Mesenchymal stem cell (in vitro differentiated cells and primary cell): ENCODE data around the gene FAM135A.
"Not testable (repeated sequence)": the region's sequence is repeated elsewhere in the genome, so short reads cannot be mapped to it uniquely, and the experiment has no call there.

ENCODE experiments used
- DNase-seq: peaks from one replicate; pipeline ENCODE4 v3.0.0-alpha.2; 2013
- H2AFZ ChIP-seq: one replicate; pipeline ENCODE4 v1.6.1; 2013; ENCODE audit warnings: low read depth, mild to moderate bottlenecking, control low read depth, inconsistent platforms, low read length, moderate library complexity
- H2AK5ac ChIP-seq: 2 replicates; pipeline ENCODE4 v1.6.1; 2013; ENCODE audit warnings: low read length, moderate library complexity, mild to moderate bottlenecking, inconsistent platforms; ENCODE audit not compliant: severe bottlenecking
- H2BK120ac ChIP-seq: one replicate; pipeline ENCODE4 v1.6.1; 2013; ENCODE audit warnings: low read depth, mild to moderate bottlenecking, inconsistent platforms, low read length, moderate library complexity
- H2BK12ac ChIP-seq, 2 experiments: one replicate each; pipeline ENCODE4 v1.6.1; 2013; ENCODE audit warnings: inconsistent platforms in 2 of 2, low read length in 2 of 2, mild to moderate bottlenecking in 2 of 2, moderate library complexity in 2 of 2, control low read depth in 1 of 2
- H2BK15ac ChIP-seq: one replicate; pipeline ENCODE4 v1.6.1; 2013; ENCODE audit warnings: mild to moderate bottlenecking, low read depth, inconsistent platforms; ENCODE audit not compliant: poor library complexity, severe bottlenecking
- H2BK5ac ChIP-seq: 2 replicates; pipeline ENCODE4 v1.6.1; 2013; ENCODE audit warnings: low read depth, mild to moderate bottlenecking, low read length, control low read depth, inconsistent platforms; ENCODE audit not compliant: poor library complexity, severe bottlenecking
- H3K14ac ChIP-seq, 2 experiments: one replicate each; pipeline ENCODE4 v1.6.1; 2013; ENCODE audit warnings: inconsistent platforms in 2 of 2, low read length in 2 of 2, control low read depth in 1 of 2, mild to moderate bottlenecking in 1 of 2, moderate library complexity in 1 of 2
- H3K18ac ChIP-seq, 2 experiments: one replicate each; pipeline ENCODE4 v1.6.1; 2013; ENCODE audit warnings: inconsistent platforms in 2 of 2, low read length in 2 of 2, control low read depth in 1 of 2, low read depth in 1 of 2, mild to moderate bottlenecking in 1 of 2
- H3K23ac ChIP-seq, 2 experiments: one replicate each; pipeline ENCODE4 v1.6.1; 2013; ENCODE audit warnings: inconsistent platforms in 2 of 2, low read length in 2 of 2, mild to moderate bottlenecking in 2 of 2, moderate library complexity in 2 of 2, control low read depth in 1 of 2
- H3K27ac ChIP-seq: 2 replicates; pipeline ENCODE4 v1.5.1; 2013; ENCODE audit warnings: mild to moderate bottlenecking, moderate library complexity, low read length, control low read depth, inconsistent platforms; ENCODE audit not compliant: poor library complexity, severe bottlenecking
- H3K27me3 ChIP-seq, 2 experiments: 2 replicates each; pipeline versions ENCODE4 v1.6.1 to v1.7.0; 2013; ENCODE audit warnings: low read length in 2 of 2, mild to moderate bottlenecking in 2 of 2, moderate library complexity in 2 of 2, control low read depth in 1 of 2, inconsistent platforms in 1 of 2; ENCODE audit not compliant: control insufficient read depth in 1 of 2, insufficient read depth in 1 of 2
- H3K36me3 ChIP-seq, 2 experiments: 2 replicates each; pipeline versions ENCODE4 v1.6.1 to v1.7.0; 2013; ENCODE audit warnings: low read length in 2 of 2, control low read depth in 1 of 2, inconsistent platforms in 1 of 2, low read depth in 1 of 2, mild to moderate bottlenecking in 1 of 2; ENCODE audit not compliant: insufficient read depth in 2 of 2, control insufficient read depth in 1 of 2
- H3K4ac ChIP-seq, 2 experiments: one replicate each; pipeline ENCODE4 v1.6.1; 2013; ENCODE audit warnings: inconsistent platforms in 2 of 2, low read length in 2 of 2, mild to moderate bottlenecking in 2 of 2, moderate library complexity in 2 of 2, control low read depth in 1 of 2, low read depth in 1 of 2
- H3K4me1 ChIP-seq: 2 replicates; pipeline ENCODE4 v1.6.1; 2013; ENCODE audit warnings: low read depth, low read length, control low read depth; ENCODE audit not compliant: control insufficient read depth, insufficient read depth
- H3K4me2 ChIP-seq: 2 replicates; pipeline ENCODE4 v1.6.1; 2013; ENCODE audit warnings: low read length, mild to moderate bottlenecking, inconsistent platforms; ENCODE audit not compliant: poor library complexity, severe bottlenecking
- H3K4me3 ChIP-seq, 2 experiments: 2 replicates each; pipeline versions ENCODE4 v1.5.1 to v1.7.0; 2013; ENCODE audit warnings: low read length in 2 of 2, mild to moderate bottlenecking in 2 of 2, control low read depth in 1 of 2, low read depth in 1 of 2; ENCODE audit not compliant: insufficient read depth in 1 of 2
- H3K79me1 ChIP-seq: replicated peaks from 2 replicates; pipeline ENCODE4 v1.6.1; 2013; ENCODE audit warnings: mild to moderate bottlenecking, control low read depth, low read length, inconsistent platforms; ENCODE audit not compliant: poor library complexity, severe bottlenecking
- H3K9ac ChIP-seq: 2 replicates; pipeline ENCODE4 v1.7.0; 2013; ENCODE audit warnings: mild to moderate bottlenecking, low read length, moderate library complexity
- H3K9me3 ChIP-seq: 2 replicates; pipeline ENCODE4 v1.7.0; 2013; ENCODE audit warnings: mild to moderate bottlenecking, low read length; ENCODE audit not compliant: control insufficient read depth
- H4K8ac ChIP-seq: one replicate; pipeline ENCODE4 v1.6.1; 2013; ENCODE audit warnings: inconsistent platforms, mild to moderate bottlenecking, low read length, moderate library complexity
- H4K91ac ChIP-seq: one replicate; pipeline ENCODE4 v1.6.1; 2013; ENCODE audit warnings: mild to moderate bottlenecking, low read length, inconsistent platforms
- WGBS: methylation state at CpG from one replicate; pipeline ENCODE4 v1.1.7; 2013; ENCODE audit warnings: mixed read lengths; 5-methylcytosine and 5-hydroxymethylcytosine counted together

The FAM135A gene

GRCh38 chr6:70445001-70445400 is 31.7 kb downstream of the FAM135A start:
- no peak overlapping the region for H3K18ac ChIP-seq
- no peak overlapping the region for H3K27ac ChIP-seq
- no peak overlapping the region for H4K91ac ChIP-seq
- DNase-seq, result no peak
- H4K8ac ChIP-seq, result no peak overlapping the region
- peaks cover 0 to 4% of the 10 kb centered on the region in 2 experiments for H3K36me3 ChIP-seq
- no peak overlapping the region for H3K4me2 ChIP-seq
- no peak overlapping the region for H3K23ac ChIP-seq
- no peak overlapping the region for H3K9ac ChIP-seq
- H2BK15ac ChIP-seq, result no peak overlapping the region
- H3K4me3 ChIP-seq, result no peak overlapping the region
- 91% methylated on average over 2 of the region's 2 CpGs for WGBS
- no peak overlapping the region for H2BK120ac ChIP-seq
- H3K4ac ChIP-seq, result no peak overlapping the region
- H3K27me3 ChIP-seq, result no peaks in the 10 kb centered on the region
- no peak overlapping the region for H3K14ac ChIP-seq
- no peaks in the 10 kb centered on the region for H3K4me1 ChIP-seq
- H2AK5ac ChIP-seq, result no peak overlapping the region
- peaks cover 6% of the 10 kb centered on the region for H3K79me1 ChIP-seq
- no peak overlapping the region for H2AFZ ChIP-seq
- H3K9me3 ChIP-seq, result peaks cover 7% of the 10 kb centered on the region
- no peak overlapping the region for H2BK12ac ChIP-seq
- no peak overlapping the region for H2BK5ac ChIP-seq

DNA sequence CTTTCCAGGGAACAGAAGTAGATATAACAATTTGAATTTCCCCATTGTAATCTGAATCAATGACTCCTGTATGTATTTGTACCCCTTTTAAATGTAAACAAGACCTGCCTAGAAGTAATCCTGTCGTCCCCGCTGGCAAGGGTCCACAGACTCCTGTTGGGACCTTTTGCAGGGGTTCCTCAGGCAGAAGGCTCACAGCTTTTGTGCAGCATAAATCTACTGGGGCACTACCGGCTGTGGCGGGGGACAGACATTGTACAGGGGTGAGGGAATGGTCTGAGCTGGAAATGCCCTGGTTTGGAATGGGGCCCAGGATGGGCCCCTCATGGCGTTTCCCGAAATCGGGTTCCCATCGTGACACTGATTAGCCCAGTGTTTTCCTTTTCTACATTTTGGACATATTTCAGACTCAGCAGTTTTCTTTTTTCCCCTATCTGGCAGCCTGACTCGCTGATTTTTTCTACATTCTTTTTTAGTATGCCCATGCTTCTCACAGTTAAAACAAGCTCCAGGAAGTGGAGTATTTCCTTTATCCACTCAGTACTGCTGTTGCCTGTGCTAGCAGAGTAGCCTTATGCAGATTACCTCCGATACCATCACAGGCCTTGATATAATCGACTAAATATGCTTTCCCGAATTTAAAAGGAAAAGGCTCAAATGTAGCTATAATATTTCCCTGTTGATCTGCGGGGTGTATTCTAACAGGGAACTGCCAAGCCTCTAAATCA is 34.2 kb downstream of the FAM135A start:
- not testable (repeated sequence) for H3K4me2 ChIP-seq, H3K9ac ChIP-seq, H4K91ac ChIP-seq, H3K4me1 ChIP-seq, H3K18ac ChIP-seq, H2BK15ac ChIP-seq, H3K79me1 ChIP-seq, H4K8ac ChIP-seq, H2BK5ac ChIP-seq, H3K4ac ChIP-seq, H2BK12ac ChIP-seq, H2AK5ac ChIP-seq, H3K27ac ChIP-seq, H3K9me3 ChIP-seq, H3K14ac ChIP-seq, H2BK120ac ChIP-seq, H3K23ac ChIP-seq, DNase-seq, H2AFZ ChIP-seq, H3K4me3 ChIP-seq, H3K36me3 ChIP-seq, H3K27me3 ChIP-seq
- WGBS, result 96% methylated on average over 13 of the region's 13 CpGs

- H2BK120ac ChIP-seq, H3K9ac ChIP-seq, H2AK5ac ChIP-seq, H3K4me3 ChIP-seq, H3K9me3 ChIP-seq, H3K27me3 ChIP-seq, H2BK12ac ChIP-seq, H3K4ac ChIP-seq, H2AFZ ChIP-seq, H4K8ac ChIP-seq, DNase-seq, H3K36me3 ChIP-seq, H3K79me1 ChIP-seq, H2BK15ac ChIP-seq, H3K18ac ChIP-seq, H3K27ac ChIP-seq, H3K14ac ChIP-seq, H2BK5ac ChIP-seq, H3K4me2 ChIP-seq, H4K91ac ChIP-seq, H3K23ac ChIP-seq, H3K4me1 ChIP-seq: not testable (repeated sequence)
- WGBS, result 100% methylated on average over 2 of the region's 2 CpGs
Measured at GRCh38 chr6:70453899-70454298, 40.6 kb downstream of the FAM135A start.

DNA sequence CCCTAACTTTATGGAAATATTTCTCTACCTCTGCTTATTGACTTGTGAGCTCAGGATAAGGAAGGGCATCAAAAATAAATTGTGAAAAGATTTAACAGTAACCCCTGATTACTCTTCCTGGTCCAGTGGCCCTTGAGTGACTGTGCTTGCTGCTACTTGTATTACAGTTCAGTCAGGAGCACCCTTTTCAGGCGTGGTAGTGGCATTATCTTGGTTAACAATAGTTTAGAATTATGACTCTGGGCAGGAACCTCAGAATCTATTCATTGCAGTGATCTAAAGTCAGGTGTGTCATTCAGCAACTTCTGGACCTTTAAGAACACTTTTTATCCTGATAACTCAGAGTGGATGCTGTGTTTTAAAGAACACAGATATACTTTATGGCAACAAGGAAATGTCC is 43.4 kb downstream of the FAM135A start:
- Histone ChIP-seq H3K4ac (no peak overlapping the region), H4K8ac (no peak overlapping the region), H2AK5ac (no peak overlapping the region)

More for the DNA sequence above, 43.4 kb downstream of the FAM135A start:
- Histone ChIP-seq H4K91ac (no peak overlapping the region), H3K9ac (no peak overlapping the region), H3K27me3 (no peaks in the 10 kb centered on the region), H2BK15ac (no peak overlapping the region), H3K18ac (no peak overlapping the region), H3K4me3 (no peak overlapping the region), H3K23ac (no peak overlapping the region), H2BK5ac (no peak overlapping the region), H3K9me3 (no peaks in the 10 kb centered on the region), H3K79me1 (peaks cover 2% of the 10 kb centered on the region), H2BK12ac (no peak overlapping the region), H3K14ac (no peak overlapping the region), H2AFZ (no peak overlapping the region), H3K27ac (no peak overlapping the region), H3K36me3 (peaks cover 3 to 4% of the 10 kb centered on the region in 2 experiments), H3K4me1 (no peaks in the 10 kb centered on the region), H2BK120ac (no peak overlapping the region), H3K4me2 (no peak overlapping the region)
- no peak for DNase-seq
- 100% methylated on average over 1 of the region's 1 CpG for WGBS
